HG02610 (cell line): ENCODE data around the gene CNIH2.

Experiments
- ATAC-seq: cut with Tn5 transposase; IDR thresholded peaks from one replicate; pipeline ENCODE4 v1.9.1; 2021; ENCODE audit warnings: mild to moderate bottlenecking, moderate library complexity; ENCODE audit not compliant: unreplicated experiment

Gene CNIH2

GRCh38 chr11:66258473-66258893, 19.5 kb upstream of the CNIH2 start:
- ATAC-seq, result no peak

- ATAC-seq, result no peak
Measured at GRCh38 chr11:66259225-66259624, 18.8 kb upstream of the CNIH2 start.

GRCh38 chr11:66259956-66260355, 18.0 kb upstream of the CNIH2 start:
- ATAC-seq, result no peak

GRCh38 chr11:66261578-66261977, 16.4 kb upstream of the CNIH2 start:
- no peak for ATAC-seq

- no peak for ATAC-seq
Measured at GRCh38 chr11:66262191-66262590, 15.8 kb upstream of the CNIH2 start.

- no peak for ATAC-seq
Measured at GRCh38 chr11:66262696-66263095, 15.3 kb upstream of the CNIH2 start.

- ATAC-seq, result no peak
Measured at GRCh38 chr11:66263231-66263630, 14.7 kb upstream of the CNIH2 start.

- no peak for ATAC-seq
Measured at GRCh38 chr11:66263785-66264184, 14.2 kb upstream of the CNIH2 start.

- no peak for ATAC-seq
Measured at GRCh38 chr11:66264383-66264782, 13.6 kb upstream of the CNIH2 start.

- no peak for ATAC-seq
Measured at GRCh38 chr11:66264914-66265313, 13.1 kb upstream of the CNIH2 start.

- ATAC-seq, result no peak
Measured at GRCh38 chr11:66265531-66266377, 12.2 kb upstream of the CNIH2 start.

GRCh38 chr11:66266378-66267038, 11.5 kb upstream of the CNIH2 start:
- no peak for ATAC-seq

GRCh38 chr11:66267039-66267378, 11.0 kb upstream of the CNIH2 start:
- ATAC-seq, result no peak

GRCh38 chr11:66267379-66268243, 10.4 kb upstream of the CNIH2 start:
- ATAC-seq, result peak; percentile 29

GRCh38 chr11:66268244-66268951, 9.6 kb upstream of the CNIH2 start, which contains the start of gene RAB1B:
TSS of gene RAB1B (plus strand) at chr11:66268639. CDS start at chr11:66268680, 41 bp downstream.
- ATAC-seq, result peak; percentile 80

GRCh38 chr11:66268952-66269905, 8.7 kb upstream of the CNIH2 start:
- no peak for ATAC-seq

- ATAC-seq, result no peak
Measured at GRCh38 chr11:66271816-66272215, 6.2 kb upstream of the CNIH2 start.

- ATAC-seq, result no peak
Measured at GRCh38 chr11:66272596-66272995, 5.4 kb upstream of the CNIH2 start.

- no peak for ATAC-seq
Measured at GRCh38 chr11:66274219-66274618, 3.8 kb upstream of the CNIH2 start.

- ATAC-seq, result no peak
Measured at GRCh38 chr11:66275396-66275795, 2.6 kb upstream of the CNIH2 start.
